GM18951 (cell line): ENCODE results near the gene PRKAR1B.

Experiments used
- POLR2A ChIP-seq: IDR thresholded peaks from 4 replicates; pipeline ENCODE4 v1.6.1; 2011; ENCODE audit warnings: mild to moderate bottlenecking; ENCODE audit not compliant: insufficient read length, insufficient read depth; ENCODE audit errors: extremely low read depth
- in situ Hi-C: fragments of 300-500 bp; cut with MboI; formaldehyde crosslinking; loops from one replicate; pipeline ENCODE4 v1.12.0; 2022; ENCODE audit warnings: low sequenced_read_pairs, mixed read lengths, inconsistent platforms; ENCODE audit not compliant: unreplicated experiment

The PRKAR1B gene

DNA sequence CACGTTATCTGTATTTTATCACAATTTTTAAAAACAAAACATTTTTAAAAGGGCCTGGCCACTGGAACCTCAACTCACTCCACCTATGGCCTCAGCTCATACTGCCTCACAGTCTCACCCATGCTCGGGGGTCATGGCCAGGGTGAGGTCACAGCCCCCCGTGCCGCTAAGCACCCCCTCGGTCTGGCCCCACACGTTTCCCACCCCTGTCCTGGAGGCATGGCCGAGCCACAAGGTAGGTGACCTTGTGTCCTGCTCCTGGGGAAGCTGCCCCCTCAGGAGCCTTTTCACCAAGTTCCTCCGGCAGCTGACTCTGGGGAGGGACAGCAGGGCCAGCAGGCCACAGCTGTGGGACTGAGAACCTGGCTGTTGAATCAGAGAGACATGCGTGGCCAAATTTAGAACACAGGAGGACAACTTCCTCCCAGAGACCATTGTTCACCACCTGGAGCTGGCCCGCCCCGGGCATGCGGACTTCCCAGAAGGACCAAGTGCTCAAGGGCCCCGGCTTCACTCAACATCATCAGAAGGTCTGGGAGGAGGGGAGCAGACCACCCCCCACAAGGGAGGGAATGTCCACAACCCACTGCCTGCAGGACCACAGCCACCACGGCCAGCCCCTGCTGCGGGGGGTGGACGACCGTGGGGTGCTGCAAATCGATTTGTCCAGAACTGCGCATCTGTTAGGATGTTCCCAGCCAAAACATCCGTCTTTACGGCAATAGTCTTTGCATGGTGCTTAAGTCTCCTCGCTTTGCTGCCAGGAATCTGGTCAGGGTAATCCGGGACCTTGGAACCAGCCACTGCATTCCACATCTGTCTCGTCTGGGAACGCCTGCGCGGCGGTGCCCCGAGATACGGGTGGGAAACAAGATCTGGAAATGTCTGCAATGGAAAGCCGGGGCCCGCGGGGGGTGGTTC, 158.8 kb downstream of the PRKAR1B start:
- in situ Hi-C loops = no loop called here
- no peak for TF ChIP-seq POLR2A

DNA sequence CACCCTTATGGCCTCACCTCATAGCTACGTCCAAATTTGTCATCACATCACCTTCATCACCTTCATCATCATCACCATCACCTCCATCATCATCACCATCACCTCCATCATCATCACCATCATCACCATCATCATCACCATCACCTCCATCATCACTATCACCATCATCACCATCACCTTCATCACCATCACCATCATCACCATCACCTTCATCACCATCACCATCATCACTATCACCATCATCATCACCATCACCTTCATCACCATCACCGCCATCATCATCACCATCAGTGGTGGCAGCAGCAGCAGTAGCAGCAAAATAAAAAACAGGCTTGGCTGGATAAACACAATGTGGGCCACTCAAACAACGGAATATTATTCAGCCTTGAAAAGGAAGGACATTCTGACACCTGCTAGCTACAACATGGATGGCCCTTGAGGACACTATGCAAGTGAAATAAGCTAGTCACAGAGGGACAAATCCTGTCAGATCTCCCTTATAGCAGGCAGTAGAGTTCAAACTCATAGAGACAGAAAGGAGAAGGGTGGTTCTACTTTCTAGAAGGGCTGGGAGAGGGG, 159.7 kb downstream of the PRKAR1B start:
- in situ Hi-C loops = no loop called here
- no peak for TF ChIP-seq POLR2A

DNA sequence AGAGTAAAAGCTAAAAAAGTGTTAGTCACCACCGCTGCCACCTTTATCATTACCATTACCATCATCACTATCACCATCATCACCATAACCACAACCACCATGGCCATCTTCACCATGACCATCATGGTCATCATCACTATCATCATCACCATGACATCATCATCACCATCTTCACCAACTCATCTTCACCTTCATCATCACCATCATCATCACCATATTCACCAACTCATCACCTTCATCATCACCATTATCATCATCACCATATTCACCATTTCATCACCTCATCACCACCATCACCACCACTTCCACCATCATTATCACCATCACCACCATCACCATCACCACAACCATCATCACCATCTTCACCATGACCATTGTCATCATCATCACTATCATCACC, 161.0 kb downstream of the PRKAR1B start:
- in situ Hi-C loops = no loop called here
- TF ChIP-seq POLR2A = no peak

DNA sequence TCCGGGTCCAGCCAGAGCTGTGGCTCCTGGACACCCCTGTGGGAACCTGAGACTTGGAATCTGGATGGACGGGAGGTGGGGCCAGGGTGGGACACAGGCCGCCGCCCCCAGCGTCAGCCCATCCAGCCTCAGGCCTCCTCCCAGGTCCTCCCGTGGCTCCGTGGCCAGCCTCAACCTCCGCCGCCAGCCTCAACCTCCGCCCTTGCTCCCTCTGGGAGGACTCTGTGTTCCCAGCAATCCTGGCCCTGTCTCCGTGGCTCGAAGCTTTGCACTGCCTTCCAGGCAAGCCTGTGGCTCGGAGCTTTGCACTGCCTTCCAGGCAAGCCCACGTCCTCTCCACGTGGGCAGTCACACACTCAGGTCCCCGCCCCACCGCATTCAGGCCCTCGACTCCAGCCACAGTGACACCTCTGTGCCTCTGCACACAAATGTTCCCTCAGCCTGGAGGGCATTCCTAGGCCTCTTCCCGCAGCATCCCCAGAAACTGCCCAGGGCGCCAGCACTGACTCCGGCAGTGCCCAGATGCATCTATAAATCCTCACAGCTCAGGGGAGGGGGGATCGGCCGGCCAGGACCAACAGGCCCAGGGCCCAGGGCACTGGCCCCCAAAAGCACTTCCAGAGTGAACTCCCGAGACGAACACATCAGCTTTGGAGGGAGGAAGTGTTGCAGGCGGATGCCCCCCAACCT, 162.8 kb downstream of the PRKAR1B start:
- no peak for TF ChIP-seq POLR2A

DNA sequence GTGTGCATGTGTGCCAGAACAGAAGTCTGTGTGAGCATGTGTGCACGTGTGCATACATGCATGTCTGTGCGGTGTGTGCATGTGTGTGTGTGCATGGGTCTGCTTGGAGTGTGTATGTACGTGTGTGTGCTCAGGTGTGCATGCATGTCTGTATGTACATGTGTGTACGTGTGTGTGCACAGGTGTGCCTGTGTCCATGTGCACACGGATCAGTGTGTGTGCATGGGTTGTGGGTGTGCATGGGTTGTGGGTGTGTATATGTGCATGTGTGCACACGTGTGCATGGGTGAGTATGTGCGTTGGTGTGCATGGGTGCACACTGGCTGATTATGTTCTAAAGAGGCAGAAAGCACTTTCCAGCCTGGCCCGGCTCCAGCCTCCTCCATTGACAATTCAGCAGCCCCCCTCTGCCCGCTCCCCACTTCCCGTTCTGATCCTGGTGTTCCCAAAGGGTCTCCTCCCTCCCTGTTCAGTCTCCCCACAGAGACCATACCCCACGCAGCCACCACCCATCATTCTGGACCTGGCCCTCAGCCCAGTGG, 163.4 kb downstream of the PRKAR1B start:
- no peak for TF ChIP-seq POLR2A
- in situ Hi-C loops = no loop called here

More for the DNA sequence above, 162.8 kb downstream of the PRKAR1B start:
- in situ Hi-C loops = no loop called here

DNA sequence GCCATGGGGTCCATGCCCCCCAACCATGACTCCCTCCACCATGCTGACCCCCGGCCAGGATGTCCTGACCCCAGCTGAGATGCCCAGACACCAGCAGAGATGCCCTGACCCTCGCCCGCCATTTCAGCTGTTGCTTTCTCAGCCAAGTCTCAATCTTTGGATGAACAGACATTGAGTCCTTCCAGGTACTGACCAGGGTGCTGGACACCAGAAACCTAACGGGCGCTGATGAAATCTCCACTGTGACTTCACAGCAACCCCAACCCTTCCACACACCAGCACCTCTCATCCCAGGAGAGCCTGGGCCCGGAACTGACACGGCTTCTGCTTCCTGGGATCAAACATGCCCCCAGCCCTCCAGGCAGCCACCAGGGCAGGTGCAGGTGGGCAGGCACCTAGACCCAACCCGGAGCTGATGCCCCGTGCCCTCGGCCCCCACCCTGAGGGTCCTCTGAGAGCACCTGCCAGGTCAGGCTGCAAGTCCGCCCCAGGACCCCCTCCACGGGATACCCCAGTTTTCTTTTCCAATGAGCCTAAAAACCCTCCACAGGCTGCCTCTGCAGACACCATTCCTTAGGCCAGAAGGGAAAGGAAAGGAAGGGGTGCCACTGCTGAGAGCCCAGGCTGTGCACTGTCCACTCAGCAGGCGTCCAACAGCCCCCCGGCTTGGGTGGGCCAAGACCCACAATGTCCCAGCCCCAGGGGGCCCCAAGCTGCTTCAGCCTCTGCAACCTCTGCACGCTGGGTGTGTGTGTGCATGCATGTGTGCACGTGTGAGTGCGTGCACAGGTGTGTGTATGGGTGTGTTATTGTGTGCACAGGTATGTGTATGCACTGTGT, 164.1 kb downstream of the PRKAR1B start:
- TF ChIP-seq POLR2A = no peak
- in situ Hi-C loops = no loop called here

DNA sequence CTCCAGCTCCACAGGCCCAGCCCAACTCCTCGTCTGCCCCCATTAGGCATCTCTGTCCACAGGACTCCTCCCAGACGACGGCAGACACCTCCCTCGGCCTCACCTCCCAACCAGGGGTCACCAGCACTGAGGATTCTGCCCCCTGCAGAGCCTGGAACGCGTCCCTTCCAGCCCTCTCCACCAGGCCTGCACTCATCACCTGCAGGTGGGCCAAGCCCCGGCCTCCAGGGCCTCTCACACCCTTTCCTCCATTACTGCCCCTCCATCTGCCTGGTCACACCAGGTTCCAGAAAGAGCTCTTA, 164.8 kb downstream of the PRKAR1B start:
- in situ Hi-C loops = no loop called here
- TF ChIP-seq POLR2A = no peak

DNA sequence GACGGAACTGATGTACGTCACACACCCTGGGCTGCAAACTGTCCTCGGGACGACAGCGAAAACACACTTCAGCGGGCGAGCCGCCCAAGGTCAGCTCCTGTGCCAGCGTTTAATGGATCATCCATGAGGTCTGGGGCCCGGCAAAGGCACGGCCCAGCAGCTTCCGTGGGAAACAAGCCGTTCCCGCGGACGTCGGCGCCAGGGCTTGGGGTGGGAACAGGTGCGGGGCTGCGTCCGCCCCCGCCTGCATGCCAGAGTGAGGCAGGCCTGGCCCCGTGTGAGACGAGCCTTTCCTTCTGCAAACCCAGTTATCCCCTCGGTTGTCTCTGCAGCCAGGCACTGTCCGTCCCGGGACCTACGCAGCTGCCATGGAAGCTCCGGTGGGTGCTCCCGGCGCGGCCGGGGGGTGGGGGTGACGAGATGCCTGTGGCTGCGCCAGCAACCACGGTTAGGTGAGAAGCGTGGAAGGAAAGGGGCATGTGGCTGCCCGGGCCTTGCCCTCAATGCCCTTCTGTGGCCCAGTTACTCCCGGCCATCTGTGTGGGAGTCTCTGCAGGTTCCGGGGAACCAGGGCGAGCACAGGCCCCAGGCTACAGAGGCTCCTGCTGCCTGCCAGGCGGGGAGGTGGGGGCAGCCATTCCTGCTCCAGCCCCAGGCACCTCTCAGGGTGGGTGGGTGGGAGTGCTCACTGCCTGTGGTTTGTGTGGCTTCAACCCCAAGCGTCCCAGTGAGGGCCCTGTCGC, 165.3 kb downstream of the PRKAR1B start:
- in situ Hi-C loops = no loop called here

DNA sequence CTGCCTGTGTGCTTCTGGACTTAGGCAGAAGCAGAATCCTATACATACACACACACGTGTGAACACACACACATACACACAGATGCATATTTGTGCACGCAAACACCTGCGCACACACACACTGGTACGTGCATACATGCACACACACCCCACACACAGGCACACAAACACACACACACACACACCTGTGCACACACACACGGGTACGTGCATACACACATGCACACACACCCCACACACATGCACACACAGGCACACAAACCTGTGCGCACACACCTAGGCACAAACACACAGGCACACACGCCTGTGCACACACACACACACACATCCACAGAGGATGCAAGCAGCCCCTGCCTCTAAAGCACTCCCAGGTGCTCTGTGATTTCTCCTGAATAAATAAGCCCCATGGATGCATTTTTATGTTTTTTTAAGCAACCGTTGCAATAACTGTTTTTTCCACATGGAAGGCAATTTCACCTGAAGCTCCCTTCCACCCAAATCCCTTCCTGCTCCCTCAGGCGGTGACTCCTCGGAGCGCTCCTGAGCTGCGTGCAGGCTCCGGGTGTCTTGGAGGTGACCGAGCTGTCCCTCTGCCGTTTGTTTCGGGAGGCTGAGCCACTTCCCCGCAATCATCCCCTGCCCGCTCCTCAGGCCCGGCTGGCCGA, 166.0 kb downstream of the PRKAR1B start:
- in situ Hi-C loops = no loop called here
- no peak for TF ChIP-seq POLR2A

More for the DNA sequence above, 165.3 kb downstream of the PRKAR1B start:
- TF ChIP-seq POLR2A = no peak

DNA sequence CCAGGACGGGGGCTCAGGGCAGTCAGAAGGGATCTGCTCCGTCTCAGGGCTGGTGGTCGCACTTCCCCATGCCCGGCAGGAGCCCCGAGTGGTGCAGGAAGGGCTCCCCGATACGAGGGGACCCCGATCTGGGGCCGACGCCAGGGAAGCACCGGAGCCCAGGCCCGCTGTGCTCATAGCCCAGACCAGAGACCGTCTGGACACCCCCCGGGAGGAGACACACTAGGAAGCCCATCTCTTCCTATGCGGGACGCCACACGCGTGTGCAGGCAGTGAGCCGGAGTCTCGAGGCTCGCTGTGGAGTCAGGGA, 167.7 kb downstream of the PRKAR1B start:
- in situ Hi-C loops = no loop called here
- no peak for TF ChIP-seq POLR2A

DNA sequence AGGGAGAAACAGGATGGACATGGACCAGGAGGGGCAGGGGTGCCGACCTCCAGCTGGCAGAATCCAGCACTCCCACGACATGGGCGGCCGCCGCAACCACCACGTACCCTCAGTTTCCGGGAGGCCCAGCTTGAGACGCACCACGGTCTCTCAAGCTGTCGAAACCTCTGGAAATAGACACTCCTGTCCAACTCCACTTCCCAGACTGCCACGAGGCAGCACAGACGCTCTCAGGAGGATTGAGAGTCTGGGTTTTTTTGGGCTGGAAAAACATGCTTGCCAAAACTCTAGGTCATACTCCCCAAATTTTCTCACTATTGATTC, 169.6 kb downstream of the PRKAR1B start:
- in situ Hi-C loops = no loop called here
- no peak for TF ChIP-seq POLR2A

DNA sequence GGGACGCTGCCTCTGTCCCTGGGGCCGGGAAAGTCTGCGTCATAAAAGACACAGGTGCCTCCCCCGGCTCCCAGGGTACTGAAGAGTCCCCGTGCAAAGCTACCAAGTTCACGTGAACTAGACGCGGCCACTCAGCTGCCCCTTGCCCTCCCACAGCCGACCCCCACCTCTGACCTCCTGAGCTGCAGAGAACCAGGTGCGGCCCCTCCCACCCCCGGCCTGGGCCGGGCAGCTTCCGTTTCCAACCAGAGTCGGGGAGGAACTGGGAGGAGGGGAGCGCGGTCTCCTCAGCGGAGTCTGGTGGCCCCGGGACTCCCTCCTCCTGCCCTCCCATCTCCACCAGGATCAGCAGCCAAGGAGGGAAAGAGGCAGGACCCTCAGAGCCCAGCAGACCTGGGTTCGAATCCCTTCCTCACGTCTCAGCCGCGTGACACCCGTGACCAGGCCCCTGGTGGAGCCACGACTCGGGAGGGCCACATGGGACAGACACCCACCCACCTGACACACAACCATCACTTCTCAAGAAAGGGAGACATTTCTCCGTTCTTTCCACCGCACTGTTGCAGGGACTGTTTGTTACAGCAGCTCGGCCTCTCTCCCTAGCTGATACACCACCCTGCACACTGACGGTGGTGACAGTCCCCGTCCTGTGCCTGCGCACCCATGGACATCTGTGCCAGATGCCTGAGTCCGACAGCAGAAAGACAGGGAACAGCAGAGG, 170.1 kb downstream of the PRKAR1B start:
- in situ Hi-C loops = no loop called here
- no peak for TF ChIP-seq POLR2A
